A549 (cell line): ENCODE results near the gene PYGM. TPM values are rescaled to one million over a fixed set of nuclear protein-coding genes. Genes with fewer than 3 reads are reported as not detected.

Experiments used
- ATAC-seq, 2 experiments: fragments of 200-7000 bp in 1 of 2; fragments of >200 bp in 1 of 2; cut with Nextera tagmentation in 1 of 2; cut with Tn5 transposase in 1 of 2; 3 replicates each; pipeline versions ENCODE4 v1.8.0 to v1.9.1; 2018 to 2020; ENCODE audit warnings: mild to moderate bottlenecking in 1 of 2, moderate library complexity in 1 of 2
- CTCF ChIA-PET: fragments of 300-600 bp; sonication (Branson Sonifier 250); formaldehyde crosslinking; extraction: SDS; loops from one replicate; lab custom pipeline; 2021; ENCODE audit warnings: antibody characterized with exemption, inconsistent platforms; lab: Yijun Ruan, JAX
- POLR2A ChIA-PET: fragments of 350-600 bp; formaldehyde crosslinking; extraction: SDS; loops from one replicate; lab custom pipeline; 2021; ENCODE audit warnings: antibody characterized with exemption, inconsistent platforms; lab: Yijun Ruan, JAX
- DNase-seq, 2 experiments: peaks; one replicate each; pipeline versions ENCODE4 v3.0.0 to v3.0.0-alpha.2; 2011 to 2016; ENCODE audit warnings: low read depth in 1 of 2, low spot score in 1 of 2
- FAIRE-seq: peaks from 2 replicates; lab custom pipeline; 2011; peaks lifted over from hg19 to GRCh38; lab: Jason Lieb, UNC
- H3K27ac ChIP-seq, 2 experiments: fragments of >200 bp; sonication (Bioruptor Twin); formaldehyde crosslinking; 3 replicates each; pipeline ENCODE4 v1.5.1; 2016 to 2017
- H3K4me1 ChIP-seq: fragments of >200 bp; sonication (Bioruptor Twin); formaldehyde crosslinking; 3 replicates; pipeline ENCODE4 v1.6.1; 2016
- H3K4me2 ChIP-seq: fragments of >200 bp; sonication (Bioruptor Twin); formaldehyde crosslinking; 3 replicates; pipeline ENCODE4 v1.6.1; 2016
- H3K4me3 ChIP-seq: fragments of >200 bp; sonication (Bioruptor Twin); formaldehyde crosslinking; 3 replicates; pipeline ENCODE4 v1.5.1; 2016
- H3K9me3 ChIP-seq: fragments of >200 bp; sonication (Bioruptor Twin); formaldehyde crosslinking; 3 replicates; pipeline ENCODE4 v1.6.1; 2016
- CBX8 ChIP-seq: fragments of 200-600 bp; sonication (generic); IDR thresholded peaks from 2 replicates; pipeline ENCODE4 v1.6.1; 2016
- EHF ChIP-seq: fragments of 250-450 bp; sonication (Bioruptor Pico); IDR thresholded peaks from 2 replicates; pipeline ENCODE4 v1.5.0; 2020; ENCODE audit warnings: mild to moderate bottlenecking
- EHMT2 ChIP-seq: fragments of 200-600 bp; sonication (generic); IDR thresholded peaks from 2 replicates; pipeline ENCODE4 v1.6.1; 2016; ENCODE audit warnings: antibody characterized with exemption, low read depth, mild to moderate bottlenecking, moderate library complexity
- EP300 ChIP-seq, 2 experiments: fragments of >200 bp; sonication (Bioruptor Twin); formaldehyde crosslinking; IDR thresholded peaks; 2 replicates in 1 of 2; 3 replicates in 1 of 2; pipeline ENCODE4 v1.6.1; 2016 to 2017
- FOSB ChIP-seq: fragments of 250-450 bp; sonication (Bioruptor Pico); IDR thresholded peaks from 2 replicates; pipeline ENCODE4 v1.5.0; 2020; ENCODE audit warnings: mild to moderate bottlenecking, moderate library complexity
- HEYL ChIP-seq: fragments of 250-450 bp; sonication (Bioruptor Pico); IDR thresholded peaks from 2 replicates; pipeline ENCODE4 v1.8.0; 2021; ENCODE audit warnings: mild to moderate bottlenecking, moderate library complexity
- HOXB13 ChIP-seq: fragments of 250-450 bp; sonication (Bioruptor Pico); IDR thresholded peaks from 2 replicates; pipeline ENCODE4 v1.5.0; 2020; ENCODE audit warnings: low read depth, mild to moderate bottlenecking, moderate library complexity
- JUN ChIP-seq, 2 experiments: fragments of >200 bp; sonication (Bioruptor Twin); formaldehyde crosslinking; IDR thresholded peaks; 2 replicates in 1 of 2; 3 replicates in 1 of 2; pipeline ENCODE4 v1.6.1; 2016 to 2017
- JUNB ChIP-seq: fragments of >200 bp; sonication (Bioruptor Twin); formaldehyde crosslinking; IDR thresholded peaks from 2 replicates; pipeline ENCODE4 v1.6.1; 2016
- KDM1A ChIP-seq: fragments of 200-600 bp; sonication (generic); IDR thresholded peaks from 2 replicates; pipeline ENCODE4 v1.6.1; 2016; ENCODE audit warnings: low read depth, mild to moderate bottlenecking
- KDM5A ChIP-seq: fragments of 200-600 bp; sonication (generic); IDR thresholded peaks from 2 replicates; pipeline ENCODE4 v1.6.1; 2016; ENCODE audit warnings: antibody characterized with exemption, mild to moderate bottlenecking
- MYC ChIP-seq: IDR thresholded peaks from 2 replicates; pipeline ENCODE4 v1.6.1; 2012; ENCODE audit warnings: mild to moderate bottlenecking, inconsistent platforms, low read length, improper control_type of control experiment, borderline replicate concordance
- NR3C1 ChIP-seq: fragments of >200 bp; sonication (Bioruptor Twin); formaldehyde crosslinking; IDR thresholded peaks from 3 replicates; pipeline ENCODE4 v1.6.1; 2017
- POLR2A ChIP-seq: IDR thresholded peaks from 2 replicates; pipeline ENCODE4 v1.6.1; 2012; ENCODE audit warnings: mild to moderate bottlenecking, low read length
- POLR2AphosphoS2 ChIP-seq: conservative IDR thresholded peaks from 2 replicates; pipeline ENCODE4 v1.6.1; 2012; ENCODE audit warnings: low read length, improper control_type of control experiment, inconsistent platforms
- RCOR1 ChIP-seq: fragments of 150-350 bp; IDR thresholded peaks from 2 replicates; pipeline ENCODE4 v1.6.1; 2014; ENCODE audit warnings: antibody characterized with exemption, low read length, low read depth
- RFX5 ChIP-seq: fragments of 450-650 bp; IDR thresholded peaks from 2 replicates; pipeline ENCODE4 v1.7.1; 2014; ENCODE audit warnings: antibody characterized with exemption, mild to moderate bottlenecking, moderate library complexity
- SREBF2 ChIP-seq: fragments of 450-650 bp; IDR thresholded peaks from 2 replicates; pipeline ENCODE4 v1.6.1; 2014; ENCODE audit warnings: mild to moderate bottlenecking, moderate library complexity
- ZC3H11A ChIP-seq: fragments of 450-650 bp; IDR thresholded peaks from 2 replicates; pipeline ENCODE4 v1.6.1; 2014; ENCODE audit warnings: antibody characterized with exemption, mild to moderate bottlenecking
- ZSCAN20 ChIP-seq: fragments of 250-450 bp; sonication (Bioruptor Pico); IDR thresholded peaks from 2 replicates; pipeline ENCODE4 v1.8.0; 2022; ENCODE audit warnings: mild to moderate bottlenecking, moderate library complexity
- WGBS: methylation state at CpG from one replicate; pipeline ENCODE4 v1.1.6; 2017; ENCODE audit errors: missing lambda C conversion rate; 5-methylcytosine and 5-hydroxymethylcytosine counted together
- polyA plus RNA-seq, 4 experiments: library from polyadenylated mRNA; depleted of rRNA in 3 of 4; stranded (reverse); fragments of >200 nt; fragmentation: RNase III in 1 of 4; extraction: RNeasy Plus Mini Kit Qiagen cat#74134 plus additional on column Dnase treatment in 1 of 4; gene quantifications; 2 replicates in 3 of 4; 3 replicates in 1 of 4; pipeline ENCODE4 v1.2.3, GENCODE V29; 2011 to 2017
- TF ChIP-seq, protein P1 (sequence below): fragments of >200 bp; sonication (Bioruptor Twin); formaldehyde crosslinking; IDR thresholded peaks from 3 replicates; pipeline ENCODE4 v1.6.1; 2016
- TF ChIP-seq, protein P2 (sequence below): fragments of 150-350 bp; IDR thresholded peaks from 2 replicates; pipeline ENCODE4 v1.6.1; 2014; ENCODE audit warnings: low read depth, mild to moderate bottlenecking, low read length
- TF ChIP-seq, protein P3 (sequence below): fragments of >200 bp; sonication (Bioruptor Twin); formaldehyde crosslinking; IDR thresholded peaks from 3 replicates; pipeline ENCODE4 v1.5.1; 2016
- TF ChIP-seq, protein P4 (sequence below): IDR thresholded peaks from 2 replicates; pipeline ENCODE4 v1.6.1; 2012
- TF ChIP-seq, protein P5 (sequence below): fragments of 250-450 bp; sonication (Bioruptor Pico); IDR thresholded peaks from 2 replicates; pipeline ENCODE4 v1.5.0; 2021; ENCODE audit warnings: mild to moderate bottlenecking, moderate library complexity, borderline replicate concordance
- TF ChIP-seq, protein P6 (sequence below): IDR thresholded peaks from 2 replicates; pipeline ENCODE4 v1.6.1; 2012
- TF ChIP-seq, protein P7 (sequence below): fragments of 450-650 bp; IDR thresholded peaks from 2 replicates; pipeline ENCODE4 v1.6.1; 2014; ENCODE audit warnings: antibody characterized with exemption
- TF ChIP-seq, protein P8 (sequence below): fragments of >200 bp; sonication (Bioruptor Twin); formaldehyde crosslinking; IDR thresholded peaks from 2 replicates; pipeline ENCODE4 v1.6.1; 2016
- TF ChIP-seq, protein P9 (sequence below): fragments of 250-450 bp; sonication (Bioruptor Pico); IDR thresholded peaks from 2 replicates; pipeline ENCODE4 v1.5.0; 2020; ENCODE audit warnings: low read depth, mild to moderate bottlenecking, moderate library complexity

PYGM gene
- polyA plus RNA-seq, 2 of the 4 experiments (the other 2 are of a cell fraction) = 0.22 to 0.23 TPM

DNA sequence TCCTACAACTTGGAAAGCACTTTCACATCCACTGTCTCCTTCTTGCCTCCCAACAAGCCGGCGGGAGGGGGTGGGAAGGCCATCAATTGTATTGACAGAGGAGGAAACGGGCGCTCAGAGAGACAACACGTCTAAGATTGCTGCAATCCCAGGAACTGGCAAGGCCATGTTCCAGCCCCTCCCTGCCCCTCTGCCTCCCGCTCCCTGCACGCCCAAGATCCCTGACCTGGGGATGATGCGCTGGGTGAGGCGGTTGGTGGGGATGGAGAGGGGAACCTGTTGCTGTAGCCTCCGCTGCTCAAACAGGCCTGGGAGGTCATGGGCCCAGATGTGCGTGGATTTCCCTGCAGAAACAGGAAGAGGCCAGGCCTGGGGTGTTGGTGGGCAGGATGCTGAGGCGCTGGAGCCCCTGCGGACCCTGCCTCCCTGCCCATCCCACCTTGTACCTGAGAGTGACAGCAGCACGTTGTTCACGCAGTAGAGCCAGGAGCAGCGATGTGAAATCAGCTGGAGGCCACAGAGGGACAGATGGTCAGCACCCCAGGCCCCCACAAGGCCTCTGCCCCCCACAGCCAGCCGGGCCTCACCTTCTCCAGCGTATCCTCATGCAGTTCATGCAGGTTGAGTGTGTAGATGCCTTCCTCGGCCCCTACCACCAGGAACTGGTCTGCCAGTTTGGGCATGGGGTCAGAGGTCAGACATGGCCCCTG is 36.4 kb upstream of the PYGM start:
- POLR2A ChIA-PET = no interaction called here

DNA sequence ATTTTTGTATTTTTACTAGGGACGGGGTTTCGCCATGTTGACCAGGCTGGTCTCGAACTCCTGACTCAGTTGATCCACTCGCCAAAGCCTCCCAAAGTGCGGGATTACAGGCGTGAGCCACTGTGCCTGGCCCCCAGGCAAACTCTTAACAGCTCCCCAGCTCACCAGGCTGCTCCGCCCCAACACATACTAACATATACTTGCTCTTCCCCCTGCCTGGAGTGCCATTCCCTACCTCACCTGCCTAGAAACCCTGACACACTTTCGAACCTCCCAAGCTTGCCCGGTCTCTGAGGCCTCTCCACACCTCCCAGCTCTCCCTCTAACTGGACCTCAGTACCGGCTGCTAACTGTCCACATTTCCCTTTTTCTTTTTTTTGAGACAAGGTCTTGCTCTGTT is 34.8 kb upstream of the PYGM start:
- ChIA-PET CTCF (interaction anchor here (0.6 to 1.4 kb wide), 8 partner anchors 8 to 379 kb away, joined by 3 to 6 read pairs (median 3); partner anchors contain the start of genes BATF2 and MAP4K2), POLR2A (interaction anchor here (1.4 kb wide), 1 partner anchor 16 kb away, joined by 6 read pairs; the partner anchor contains the start of gene SF1)
- WGBS = 97% methylated on average over 10 of the region's 10 CpGs
- Histone ChIP-seq H3K4me1 (no peaks in the 10 kb centered on the region; the same call in 2 of the 3 replicates), H3K9me3 (no peaks in the 10 kb centered on the region), H3K4me2 (no peak overlapping the region), H3K4me3 (no peak overlapping the region), H3K27ac (no peak overlapping the region)
- ATAC-seq = no peak
- no peak for DNase-seq
- TF ChIP-seq KDM1A (no peak), POLR2A (no peak), SREBF2 (no peak), POLR2AphosphoS2 (no peak), RFX5 (no peak), CBX8 (no peak), HEYL (CRISPR knock-in tag) (no peak), RCOR1 (no peak), ZSCAN20 (CRISPR knock-in tag) (no peak), ZC3H11A (no peak), FOSB (CRISPR knock-in tag) (no peak), NR3C1 (no peak)
- TF ChIP-seq, protein P1, sequence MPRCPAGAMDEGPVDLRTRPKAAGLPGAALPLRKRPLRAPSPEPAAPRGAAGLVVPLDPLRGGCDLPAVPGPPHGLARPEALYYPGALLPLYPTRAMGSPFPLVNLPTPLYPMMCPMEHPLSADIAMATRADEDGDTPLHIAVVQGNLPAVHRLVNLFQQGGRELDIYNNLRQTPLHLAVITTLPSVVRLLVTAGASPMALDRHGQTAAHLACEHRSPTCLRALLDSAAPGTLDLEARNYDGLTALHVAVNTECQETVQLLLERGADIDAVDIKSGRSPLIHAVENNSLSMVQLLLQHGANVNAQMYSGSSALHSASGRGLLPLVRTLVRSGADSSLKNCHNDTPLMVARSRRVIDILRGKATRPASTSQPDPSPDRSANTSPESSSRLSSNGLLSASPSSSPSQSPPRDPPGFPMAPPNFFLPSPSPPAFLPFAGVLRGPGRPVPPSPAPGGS = no peak
- TF ChIP-seq, protein P2, sequence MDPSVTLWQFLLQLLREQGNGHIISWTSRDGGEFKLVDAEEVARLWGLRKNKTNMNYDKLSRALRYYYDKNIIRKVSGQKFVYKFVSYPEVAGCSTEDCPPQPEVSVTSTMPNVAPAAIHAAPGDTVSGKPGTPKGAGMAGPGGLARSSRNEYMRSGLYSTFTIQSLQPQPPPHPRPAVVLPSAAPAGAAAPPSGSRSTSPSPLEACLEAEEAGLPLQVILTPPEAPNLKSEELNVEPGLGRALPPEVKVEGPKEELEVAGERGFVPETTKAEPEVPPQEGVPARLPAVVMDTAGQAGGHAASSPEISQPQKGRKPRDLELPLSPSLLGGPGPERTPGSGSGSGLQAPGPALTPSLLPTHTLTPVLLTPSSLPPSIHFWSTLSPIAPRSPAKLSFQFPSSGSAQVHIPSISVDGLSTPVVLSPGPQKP = no peak
- TF ChIP-seq, protein P3, sequence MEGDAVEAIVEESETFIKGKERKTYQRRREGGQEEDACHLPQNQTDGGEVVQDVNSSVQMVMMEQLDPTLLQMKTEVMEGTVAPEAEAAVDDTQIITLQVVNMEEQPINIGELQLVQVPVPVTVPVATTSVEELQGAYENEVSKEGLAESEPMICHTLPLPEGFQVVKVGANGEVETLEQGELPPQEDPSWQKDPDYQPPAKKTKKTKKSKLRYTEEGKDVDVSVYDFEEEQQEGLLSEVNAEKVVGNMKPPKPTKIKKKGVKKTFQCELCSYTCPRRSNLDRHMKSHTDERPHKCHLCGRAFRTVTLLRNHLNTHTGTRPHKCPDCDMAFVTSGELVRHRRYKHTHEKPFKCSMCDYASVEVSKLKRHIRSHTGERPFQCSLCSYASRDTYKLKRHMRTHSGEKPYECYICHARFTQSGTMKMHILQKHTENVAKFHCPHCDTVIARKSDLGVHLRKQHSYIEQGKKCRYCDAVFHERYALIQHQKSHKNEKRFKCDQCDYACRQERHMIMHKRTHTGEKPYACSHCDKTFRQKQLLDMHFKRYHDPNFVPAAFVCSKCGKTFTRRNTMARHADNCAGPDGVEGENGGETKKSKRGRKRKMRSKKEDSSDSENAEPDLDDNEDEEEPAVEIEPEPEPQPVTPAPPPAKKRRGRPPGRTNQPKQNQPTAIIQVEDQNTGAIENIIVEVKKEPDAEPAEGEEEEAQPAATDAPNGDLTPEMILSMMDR = no peak
- TF ChIP-seq, protein P4, sequence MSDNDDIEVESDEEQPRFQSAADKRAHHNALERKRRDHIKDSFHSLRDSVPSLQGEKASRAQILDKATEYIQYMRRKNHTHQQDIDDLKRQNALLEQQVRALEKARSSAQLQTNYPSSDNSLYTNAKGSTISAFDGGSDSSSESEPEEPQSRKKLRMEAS = no peak
- TF ChIP-seq, protein P5, sequence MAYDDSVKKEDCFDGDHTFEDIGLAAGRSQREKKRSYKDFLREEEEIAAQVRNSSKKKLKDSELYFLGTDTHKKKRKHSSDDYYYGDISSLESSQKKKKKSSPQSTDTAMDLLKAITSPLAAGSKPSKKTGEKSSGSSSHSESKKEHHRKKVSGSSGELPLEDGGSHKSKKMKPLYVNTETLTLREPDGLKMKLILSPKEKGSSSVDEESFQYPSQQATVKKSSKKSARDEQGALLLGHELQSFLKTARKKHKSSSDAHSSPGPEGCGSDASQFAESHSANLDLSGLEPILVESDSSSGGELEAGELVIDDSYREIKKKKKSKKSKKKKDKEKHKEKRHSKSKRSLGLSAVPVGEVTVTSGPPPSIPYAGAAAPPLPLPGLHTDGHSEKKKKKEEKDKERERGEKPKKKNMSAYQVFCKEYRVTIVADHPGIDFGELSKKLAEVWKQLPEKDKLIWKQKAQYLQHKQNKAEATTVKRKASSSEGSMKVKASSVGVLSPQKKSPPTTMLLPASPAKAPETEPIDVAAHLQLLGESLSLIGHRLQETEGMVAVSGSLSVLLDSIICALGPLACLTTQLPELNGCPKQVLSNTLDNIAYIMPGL (CRISPR knock-in tag) = no peak
- TF ChIP-seq, protein P6, sequence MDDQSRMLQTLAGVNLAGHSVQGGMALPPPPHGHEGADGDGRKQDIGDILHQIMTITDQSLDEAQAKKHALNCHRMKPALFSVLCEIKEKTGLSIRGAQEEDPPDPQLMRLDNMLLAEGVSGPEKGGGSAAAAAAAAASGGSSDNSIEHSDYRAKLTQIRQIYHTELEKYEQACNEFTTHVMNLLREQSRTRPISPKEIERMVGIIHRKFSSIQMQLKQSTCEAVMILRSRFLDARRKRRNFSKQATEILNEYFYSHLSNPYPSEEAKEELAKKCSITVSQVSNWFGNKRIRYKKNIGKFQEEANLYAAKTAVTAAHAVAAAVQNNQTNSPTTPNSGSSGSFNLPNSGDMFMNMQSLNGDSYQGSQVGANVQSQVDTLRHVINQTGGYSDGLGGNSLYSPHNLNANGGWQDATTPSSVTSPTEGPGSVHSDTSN = no peak
- no peak for FAIRE-seq

More for the DNA sequence above, 36.4 kb upstream of the PYGM start:
- no peak for DNase-seq
- Histone ChIP-seq H3K4me1 (peaks cover 8% of the 10 kb centered on the region; the same call in 2 of the 3 replicates), H3K4me2 (no peak overlapping the region), H3K4me3 (no peak overlapping the region)
- FAIRE-seq = no peak
- no peak for ATAC-seq
- CTCF ChIA-PET = interaction anchor here (1.1 to 1.4 kb wide), 2 partner anchors 10 to 12 kb away, joined by 3 to 8 read pairs; no protein-coding TSS in a partner anchor
- no peak for TF ChIP-seq JUNB
- TF ChIP-seq, protein P7, sequence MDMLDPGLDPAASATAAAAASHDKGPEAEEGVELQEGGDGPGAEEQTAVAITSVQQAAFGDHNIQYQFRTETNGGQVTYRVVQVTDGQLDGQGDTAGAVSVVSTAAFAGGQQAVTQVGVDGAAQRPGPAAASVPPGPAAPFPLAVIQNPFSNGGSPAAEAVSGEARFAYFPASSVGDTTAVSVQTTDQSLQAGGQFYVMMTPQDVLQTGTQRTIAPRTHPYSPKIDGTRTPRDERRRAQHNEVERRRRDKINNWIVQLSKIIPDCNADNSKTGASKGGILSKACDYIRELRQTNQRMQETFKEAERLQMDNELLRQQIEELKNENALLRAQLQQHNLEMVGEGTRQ = no peak
- no peak for TF ChIP-seq EP300 (IDR thresholded peaks at IDR 0.05)
- no peak for TF ChIP-seq EHMT2
- no peak for TF ChIP-seq ZC3H11A
- TF ChIP-seq EHF (CRISPR knock-in tag) = no peak
- TF ChIP-seq HOXB13 (CRISPR knock-in tag) = no peak
- TF ChIP-seq, protein P4 = no peak
- TF ChIP-seq MYC = no peak
- TF ChIP-seq, protein P8, sequence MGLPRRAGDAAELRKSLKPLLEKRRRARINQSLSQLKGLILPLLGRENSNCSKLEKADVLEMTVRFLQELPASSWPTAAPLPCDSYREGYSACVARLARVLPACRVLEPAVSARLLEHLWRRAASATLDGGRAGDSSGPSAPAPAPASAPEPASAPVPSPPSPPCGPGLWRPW = no peak
- TF ChIP-seq JUN (IDR thresholded peaks at IDR 0.05) = no peak
- no peak for TF ChIP-seq SREBF2
- no peak for TF ChIP-seq KDM5A
- TF ChIP-seq, protein P9, sequence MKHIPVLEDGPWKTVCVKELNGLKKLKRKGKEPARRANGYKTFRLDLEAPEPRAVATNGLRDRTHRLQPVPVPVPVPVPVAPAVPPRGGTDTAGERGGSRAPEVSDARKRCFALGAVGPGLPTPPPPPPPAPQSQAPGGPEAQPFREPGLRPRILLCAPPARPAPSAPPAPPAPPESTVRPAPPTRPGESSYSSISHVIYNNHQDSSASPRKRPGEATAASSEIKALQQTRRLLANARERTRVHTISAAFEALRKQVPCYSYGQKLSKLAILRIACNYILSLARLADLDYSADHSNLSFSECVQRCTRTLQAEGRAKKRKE (CRISPR knock-in tag) = no peak
- TF ChIP-seq, all 56 proteins: peak for 0
- H3K27ac ChIP-seq = no peak overlapping the region
- H3K9me3 ChIP-seq = no peaks in the 10 kb centered on the region
- 91% methylated on average over 16 of the region's 19 CpGs for WGBS
